Activated T-cell treated with anti-CD3 and anti-CD28 coated beads, Interleukin-2, amount 50 U/mL, for 72 hours (primary cell): Measurements from ENCODE around the gene SLC37A4. TPM values are rescaled to one million over a fixed set of nuclear protein-coding genes. Genes with fewer than 3 reads are reported as not detected.
"Not testable (repeated sequence)": the region's sequence is repeated elsewhere in the genome, so short reads cannot be mapped to it uniquely, and the experiment has no call there.

Experiments used
- ATAC-seq, 2 donors: fragments of 150-1000 bp; cut with Tn5 transposase; replicated peaks in 1 of 2; 2 replicates each; pipeline ENCODE4 v1.10.0; 2021; ENCODE audit warnings: moderate library complexity in 2 of 2, mild to moderate bottlenecking in 1 of 2
- DNase-seq, 2 donors: peaks; one replicate each; pipeline ENCODE4 v3.0.0; 2021 to 2022; ENCODE audit warnings: mixed read lengths in 1 of 2
- H3K27ac Mint-ChIP-seq: one replicate; pipeline ENCODE4 v1.8.0; 2022; ENCODE audit warnings: mild to moderate bottlenecking, moderate library complexity, mixed read lengths
- H3K27me3 Mint-ChIP-seq: one replicate; pipeline ENCODE4 v1.8.0; 2022; ENCODE audit warnings: low read depth, mixed read lengths
- H3K36me3 Mint-ChIP-seq, 2 donors: one replicate each; pipeline ENCODE4 v1.8.0; 2022; ENCODE audit warnings: mixed read lengths in 2 of 2, mild to moderate bottlenecking in 1 of 2; ENCODE audit not compliant: insufficient read depth in 2 of 2
- H3K4me1 Mint-ChIP-seq: one replicate; pipeline ENCODE4 v1.8.0; 2022; ENCODE audit warnings: low read depth, mixed read lengths
- H3K4me3 Mint-ChIP-seq, 2 donors: one replicate each; pipeline ENCODE4 v1.8.0; 2022; ENCODE audit warnings: mild to moderate bottlenecking in 2 of 2, mixed read lengths in 2 of 2, moderate library complexity in 2 of 2
- H3K9me3 Mint-ChIP-seq, 2 donors: one replicate each; pipeline ENCODE4 v1.8.0; 2022; ENCODE audit warnings: mixed read lengths in 2 of 2
- total RNA-seq, 2 donors: library from RNA; stranded (reverse); gene quantifications; one replicate each; pipeline ENCODE4 v1.2.3, GENCODE V29; 2022

The SLC37A4 gene
- total RNA-seq, 2 donors from 2014 or later: 35.8 to 41.4 TPM

DNA sequence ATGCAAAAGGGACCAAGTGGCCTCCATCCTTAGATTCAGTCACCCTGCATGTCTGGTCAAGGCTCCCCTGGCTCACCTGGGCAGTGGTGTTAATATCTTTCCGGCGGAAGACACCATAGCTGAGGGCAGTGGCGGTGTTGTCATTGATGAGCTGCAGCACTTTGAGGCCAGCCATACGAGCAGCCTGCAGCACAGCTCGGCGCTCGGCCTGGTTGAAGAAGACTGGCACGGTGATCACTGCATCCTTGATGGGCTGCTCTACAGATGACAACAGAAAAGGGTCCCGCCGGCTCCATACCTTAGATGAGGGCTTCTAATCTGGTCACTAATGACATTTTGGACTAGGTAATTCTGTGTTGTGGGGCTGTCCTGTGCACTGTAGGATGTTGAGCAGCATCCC is 23.7 kb upstream of the SLC37A4 start:
- H3K27me3 Mint-ChIP-seq: no peaks in the 10 kb centered on the region
- ATAC-seq (no peak), DNase-seq (no peak)
- H3K27ac Mint-ChIP-seq: no peak overlapping the region
- H3K4me1 Mint-ChIP-seq: peaks cover 67% of the 10 kb centered on the region
- peaks cover 16 to 39% of the 10 kb centered on the region in 2 donors for H3K36me3 Mint-ChIP-seq
- H3K9me3 Mint-ChIP-seq: no peaks in the 10 kb centered on the region
- H3K4me3 Mint-ChIP-seq: peak overlapping the region in 1 of 2 donors; percentile 55

DNA sequence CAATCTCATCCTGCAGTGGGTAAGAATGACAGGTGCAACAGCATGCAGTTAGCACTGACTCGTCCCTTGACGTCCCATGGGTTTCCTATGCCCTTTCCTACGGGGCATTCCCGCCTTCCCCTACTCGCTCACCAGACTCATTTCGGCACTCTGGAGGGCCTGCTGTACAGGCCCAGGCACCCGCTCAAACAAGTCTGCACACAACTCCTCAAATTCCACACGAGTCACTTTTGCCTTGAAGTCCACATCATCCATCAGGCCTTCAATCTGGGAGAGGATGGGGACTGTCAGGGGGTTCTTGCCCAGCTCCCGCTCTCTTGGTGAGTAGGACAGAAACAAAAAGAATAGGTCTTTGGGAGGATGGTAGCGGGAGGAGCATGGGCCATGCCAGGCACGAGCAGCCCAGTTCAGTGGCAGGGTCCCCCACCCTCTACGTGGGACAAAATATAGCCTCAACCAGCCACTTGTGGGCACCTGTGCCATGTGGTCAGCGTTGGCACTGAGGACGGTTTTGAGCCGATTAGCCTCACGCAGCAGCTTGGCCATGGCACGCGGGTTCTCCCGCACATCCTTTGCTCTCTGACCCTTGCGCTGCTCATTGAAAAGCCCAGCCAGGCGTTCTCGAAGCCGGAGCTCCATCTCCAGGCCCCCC is 21.6 kb upstream of the SLC37A4 start:
- Mint-ChIP-seq H3K27me3 (no peaks in the 10 kb centered on the region), H3K9me3 (no peaks in the 10 kb centered on the region), H3K27ac (peak overlapping the region; percentile 20), H3K4me1 (peaks cover 68% of the 10 kb centered on the region), H3K36me3 (peaks cover 18 to 47% of the 10 kb centered on the region in 2 donors), H3K4me3 (peak overlapping the region; percentile 23 to 33)
- ATAC-seq (no peak), DNase-seq (no peak)

DNA sequence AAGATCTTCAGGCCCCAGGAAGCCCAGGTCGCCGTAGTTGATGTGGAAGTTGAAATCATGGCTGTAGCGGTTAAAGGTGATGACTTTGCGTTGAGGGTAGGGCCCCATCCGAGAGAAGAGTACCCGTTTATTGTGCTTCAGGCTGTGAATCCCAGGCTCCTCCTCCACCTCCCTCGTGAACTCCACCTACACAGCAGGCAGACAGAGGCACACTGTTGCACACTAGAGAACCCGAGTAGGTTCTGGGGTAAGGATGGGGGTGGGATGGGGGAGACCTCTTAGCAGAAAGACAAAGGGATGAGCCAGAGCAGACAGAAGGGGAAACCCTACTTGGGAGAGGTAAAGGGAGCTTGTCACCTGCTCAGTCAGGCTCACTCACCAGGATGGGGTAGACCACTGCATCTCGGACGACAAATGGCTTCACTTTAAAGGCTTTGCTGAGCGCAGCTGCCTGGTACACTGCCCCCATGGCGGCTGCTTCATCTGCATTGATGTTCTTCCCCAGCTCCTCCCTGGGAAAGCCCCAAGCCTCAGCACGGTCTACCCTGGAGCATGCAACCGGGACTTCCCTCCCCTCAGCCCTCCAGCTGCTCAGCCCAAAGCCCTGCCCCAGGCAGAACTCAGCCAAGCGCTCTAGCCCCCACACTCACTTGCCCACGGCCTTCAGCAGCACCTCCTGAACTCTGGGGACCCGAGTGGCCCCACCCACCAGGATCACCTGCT is 20.9 kb upstream of the SLC37A4 start:
- peak; percentile 19 to 27 for DNase-seq
- H3K4me3 Mint-ChIP-seq: peak overlapping the region; percentile 23 to 33

DNA sequence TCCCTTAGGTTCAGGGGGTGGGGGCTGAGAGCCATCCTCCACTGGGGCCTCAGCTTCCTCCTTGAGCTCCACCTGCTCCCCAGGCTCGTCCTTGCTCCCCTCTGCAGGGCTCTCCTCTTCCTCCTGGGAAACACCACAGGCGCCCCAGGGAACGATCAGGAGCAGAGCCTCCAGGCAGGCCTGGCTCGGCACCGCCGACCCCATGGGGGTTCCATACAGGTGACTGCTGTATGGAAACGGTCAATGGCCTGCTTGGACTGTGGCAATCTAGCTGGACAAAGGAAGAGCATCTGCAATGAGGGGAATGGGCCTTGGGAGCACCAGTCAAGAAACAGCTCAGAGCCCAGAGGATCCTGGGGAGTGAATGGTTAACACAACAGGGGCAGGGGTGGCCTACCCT is 18.4 kb upstream of the SLC37A4 start:
- H3K36me3 Mint-ChIP-seq: peaks cover 14 to 57% of the 10 kb centered on the region in 2 donors
- H3K4me1 Mint-ChIP-seq: peaks cover 50% of the 10 kb centered on the region
- no peak overlapping the region for H3K27ac Mint-ChIP-seq
- ATAC-seq: no peak
- H3K27me3 Mint-ChIP-seq: no peaks in the 10 kb centered on the region
- no peak for DNase-seq
- H3K9me3 Mint-ChIP-seq: no peaks in the 10 kb centered on the region
- no peak overlapping the region for H3K4me3 Mint-ChIP-seq

More for the DNA sequence above, 20.9 kb upstream of the SLC37A4 start:
- ATAC-seq: peak; percentile 20 to 36
- Mint-ChIP-seq H3K27ac (no peak overlapping the region), H3K9me3 (no peaks in the 10 kb centered on the region), H3K4me1 (peaks cover 72% of the 10 kb centered on the region), H3K36me3 (peaks cover 20 to 52% of the 10 kb centered on the region in 2 donors), H3K27me3 (no peaks in the 10 kb centered on the region)

DNA sequence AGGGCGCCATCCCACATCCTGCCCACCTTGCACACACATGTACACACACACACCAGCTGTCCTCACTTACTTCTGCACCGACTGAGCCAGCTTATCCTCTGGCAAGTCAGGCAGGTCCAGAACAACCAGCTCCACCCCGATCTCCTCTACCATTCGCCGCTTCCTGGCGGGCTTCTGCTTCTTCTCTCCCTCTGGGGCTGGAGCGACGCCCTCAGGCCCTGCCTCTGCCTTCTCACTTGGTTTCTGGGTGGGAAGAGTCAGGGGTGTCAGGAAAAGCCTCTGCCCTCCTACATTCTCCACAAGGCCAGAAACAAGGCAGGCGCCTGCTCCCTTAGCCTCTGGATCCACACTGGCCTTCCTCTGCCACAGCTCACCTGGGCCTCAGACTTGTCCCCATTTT is 18.0 kb upstream of the SLC37A4 start:
- H3K27ac Mint-ChIP-seq: no peak overlapping the region
- no peaks in the 10 kb centered on the region for H3K27me3 Mint-ChIP-seq
- no peaks in the 10 kb centered on the region for H3K9me3 Mint-ChIP-seq
- H3K36me3 Mint-ChIP-seq: peaks cover 14 to 53% of the 10 kb centered on the region in 2 donors
- H3K4me1 Mint-ChIP-seq: peaks cover 48% of the 10 kb centered on the region
- no peak overlapping the region for H3K4me3 Mint-ChIP-seq
- ATAC-seq: no peak
- DNase-seq: no peak

DNA sequence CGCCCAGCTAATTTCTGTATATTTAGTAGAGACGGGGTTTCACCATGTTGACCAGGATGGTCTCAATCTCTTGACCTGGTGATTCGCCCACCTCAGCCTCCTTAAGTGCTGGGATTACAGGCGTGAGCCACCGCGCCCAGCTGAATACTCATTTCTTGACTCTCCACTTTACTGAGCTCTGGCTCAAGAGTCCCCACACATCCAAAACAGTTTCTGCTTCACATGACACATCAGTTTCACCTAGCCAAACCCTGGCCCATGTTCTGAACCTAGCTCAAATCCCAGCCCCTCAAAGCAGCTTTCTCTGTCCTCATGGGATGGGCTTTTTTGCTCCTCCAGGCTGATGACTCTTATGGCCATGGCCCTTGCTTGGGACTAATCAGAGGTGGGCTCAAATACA is 16.5 kb upstream of the SLC37A4 start:
- ATAC-seq: peak; percentile 54 to 60
- Mint-ChIP-seq H3K36me3 (peaks cover 5 to 41% of the 10 kb centered on the region in 2 donors), H3K27ac (peak overlapping the region; percentile 5), H3K4me3 (no peak overlapping the region), H3K9me3 (no peaks in the 10 kb centered on the region), H3K27me3 (no peaks in the 10 kb centered on the region), H3K4me1 (peaks cover 40% of the 10 kb centered on the region)
- peak in 1 of 2 donors; percentile 33 for DNase-seq

DNA sequence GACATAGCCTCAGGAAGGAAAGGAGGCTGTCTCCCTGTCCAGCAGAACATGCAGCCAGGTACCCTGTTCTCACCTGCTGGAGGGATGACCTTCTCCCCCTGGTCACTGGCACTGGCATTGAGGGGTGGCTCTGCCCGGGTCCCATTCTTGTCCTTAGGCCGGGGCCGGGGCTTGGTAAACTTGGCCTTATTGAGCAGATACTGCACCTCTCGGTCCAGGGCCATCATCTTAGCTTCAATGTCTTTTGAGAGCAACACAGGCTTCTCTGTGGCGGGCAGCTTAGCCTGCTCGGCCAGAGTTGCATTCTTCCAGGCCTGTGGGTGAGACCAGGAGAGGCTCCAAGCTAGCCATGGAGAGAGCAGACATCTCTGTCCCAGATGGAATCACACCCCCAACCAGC is 15.8 kb upstream of the SLC37A4 start:
- Mint-ChIP-seq H3K4me1 (peaks cover 40% of the 10 kb centered on the region), H3K9me3 (no peaks in the 10 kb centered on the region), H3K36me3 (peaks cover 5 to 38% of the 10 kb centered on the region in 2 donors), H3K4me3 (no peak overlapping the region), H3K27ac (no peak overlapping the region), H3K27me3 (no peaks in the 10 kb centered on the region)
- DNase-seq: no peak
- ATAC-seq: no peak

DNA sequence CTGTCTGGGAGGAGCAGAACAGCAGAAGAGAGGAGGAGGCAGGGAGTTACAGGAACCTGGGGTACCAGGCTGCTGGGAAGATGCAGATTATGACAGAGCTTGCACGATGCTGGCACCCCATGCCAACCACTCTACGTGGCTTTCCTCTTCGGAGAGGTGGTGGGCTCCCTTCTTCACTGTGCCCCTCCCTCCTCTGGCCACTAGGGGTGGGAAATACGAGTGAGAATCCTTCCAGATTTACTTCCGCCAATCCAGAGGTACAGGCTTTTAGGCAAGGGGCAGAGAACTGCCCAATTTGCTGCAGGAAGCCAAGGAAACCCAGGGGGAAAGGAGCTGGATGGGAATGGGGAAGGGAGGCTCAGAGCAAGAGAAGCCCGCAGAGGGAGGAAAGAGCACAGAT is 14.0 kb upstream of the SLC37A4 start:
- no peak for DNase-seq
- Mint-ChIP-seq H3K4me3 (no peak overlapping the region), H3K36me3 (peaks cover 5 to 30% of the 10 kb centered on the region in 2 donors), H3K27me3 (no peaks in the 10 kb centered on the region), H3K9me3 (no peaks in the 10 kb centered on the region), H3K27ac (no peak overlapping the region), H3K4me1 (peaks cover 32% of the 10 kb centered on the region)
- no peak for ATAC-seq

DNA sequence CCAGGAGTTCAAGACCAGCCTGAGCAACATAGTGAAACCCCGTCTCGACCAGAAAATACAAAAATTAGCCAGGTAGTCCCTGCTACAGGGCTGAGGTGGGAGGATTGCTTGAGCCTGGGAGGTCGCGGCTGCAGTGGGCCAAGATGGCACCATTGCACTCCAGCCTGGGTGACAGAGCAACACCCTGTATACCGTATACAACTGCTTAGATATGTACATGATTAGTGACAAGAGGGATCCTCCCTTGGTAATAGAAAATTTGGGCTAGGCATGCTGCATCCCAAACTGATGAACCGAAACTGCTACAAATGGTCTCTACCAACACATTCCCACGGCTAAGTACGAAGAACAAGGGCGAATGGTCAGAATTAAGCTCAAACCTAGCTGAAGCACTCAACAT is 12.2 kb upstream of the SLC37A4 start:
- Mint-ChIP-seq H3K27ac (no peak overlapping the region), H3K27me3 (no peaks in the 10 kb centered on the region)

DNA sequence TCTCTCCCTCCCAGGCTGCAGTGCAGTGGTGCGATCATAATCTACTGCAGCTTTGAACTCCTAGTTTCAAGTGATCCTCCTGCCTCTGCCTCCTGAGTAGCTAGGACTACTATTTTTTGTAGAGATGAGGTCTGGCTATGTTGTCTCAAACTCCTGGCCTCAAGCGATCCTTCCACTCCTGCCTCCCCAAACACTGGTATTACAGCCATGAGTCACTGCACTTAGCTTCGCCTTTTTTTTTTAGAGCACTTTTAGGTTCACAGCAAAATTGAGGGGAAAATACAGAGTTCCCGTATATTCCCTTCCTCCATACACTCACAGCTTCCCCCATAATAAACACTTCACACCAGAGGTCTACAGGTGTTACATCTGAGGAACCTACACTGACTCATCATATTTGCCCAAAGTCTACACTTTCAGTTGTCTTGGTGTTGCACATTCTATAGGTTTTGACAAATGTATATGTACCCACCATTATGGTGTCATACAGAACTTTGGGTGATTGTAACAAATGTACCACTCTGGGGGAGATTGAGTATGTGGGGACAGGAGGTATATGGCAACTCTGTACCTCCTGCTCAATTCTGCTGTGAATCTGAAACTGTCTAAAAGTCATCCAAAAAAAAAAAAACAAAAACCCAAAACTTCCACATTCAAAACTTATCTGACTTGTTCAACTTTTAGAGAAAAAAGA is 11.3 kb upstream of the SLC37A4 start:
- Mint-ChIP-seq H3K9me3 (no peaks in the 10 kb centered on the region), H3K27ac (no peak overlapping the region), H3K4me3 (peak overlapping the region in 1 of 2 donors; percentile 27), H3K36me3 (peaks cover 0 to 16% of the 10 kb centered on the region in 2 donors), H3K27me3 (no peaks in the 10 kb centered on the region), H3K4me1 (peaks cover 10% of the 10 kb centered on the region)
- DNase-seq (no peak), ATAC-seq (peak; percentile 62 to 65)

More for the DNA sequence above, 12.2 kb upstream of the SLC37A4 start:
- no peaks in the 10 kb centered on the region for H3K9me3 Mint-ChIP-seq
- ATAC-seq: no peak
- no peak for DNase-seq
- H3K4me1 Mint-ChIP-seq: peaks cover 19% of the 10 kb centered on the region
- peaks cover 4 to 21% of the 10 kb centered on the region in 2 donors for H3K36me3 Mint-ChIP-seq
- H3K4me3 Mint-ChIP-seq: no peak overlapping the region

DNA sequence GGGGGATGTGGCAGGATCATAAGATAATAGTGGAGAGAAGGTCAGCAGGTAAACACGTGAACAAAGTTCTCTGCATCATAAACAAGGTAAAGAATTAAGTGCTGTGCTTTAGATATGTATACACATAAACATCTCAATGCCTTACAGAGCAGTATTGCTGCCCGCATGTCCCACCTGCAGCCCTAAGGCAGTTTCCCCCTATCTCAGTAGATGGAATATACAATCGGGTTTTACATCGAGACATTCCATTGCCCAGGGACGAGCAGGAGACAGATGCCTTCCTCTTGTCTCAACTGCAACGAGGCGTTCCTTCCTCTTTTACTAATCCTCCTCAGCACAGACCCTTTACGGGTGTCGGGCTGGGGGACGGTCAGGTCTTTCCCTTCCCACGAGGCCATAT is 8.8 kb upstream of the SLC37A4 start:
- not testable (repeated sequence) for H3K27ac Mint-ChIP-seq, ATAC-seq, DNase-seq, H3K4me3 Mint-ChIP-seq, H3K4me1 Mint-ChIP-seq, H3K9me3 Mint-ChIP-seq, H3K36me3 Mint-ChIP-seq, H3K27me3 Mint-ChIP-seq

DNA sequence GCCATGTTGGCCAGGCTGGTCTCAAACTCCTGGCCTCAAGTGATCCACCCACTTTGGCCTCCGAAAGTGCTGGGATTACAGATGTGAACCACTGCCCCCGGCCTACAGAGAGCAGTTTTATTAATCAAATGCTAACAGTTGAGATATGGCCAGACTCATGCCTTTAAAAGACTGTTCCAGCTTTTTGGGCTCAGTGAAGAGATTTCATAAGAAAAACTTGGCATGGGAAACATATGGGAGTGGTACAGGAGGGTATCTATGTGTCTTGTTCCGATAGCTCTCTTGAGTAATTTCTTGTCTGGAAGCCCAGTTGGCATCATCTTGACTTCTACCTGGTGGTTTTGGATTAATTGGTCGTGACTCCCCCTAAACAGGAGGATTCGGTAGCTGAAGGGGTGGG is 8.2 kb upstream of the SLC37A4 start:
- Mint-ChIP-seq H3K36me3 (no peaks in the 10 kb centered on the region), H3K4me1 (peaks cover 10% of the 10 kb centered on the region), H3K27ac (no peak overlapping the region), H3K4me3 (no peak overlapping the region), H3K27me3 (no peaks in the 10 kb centered on the region), H3K9me3 (no peaks in the 10 kb centered on the region)
- ATAC-seq (no peak), DNase-seq (no peak)

DNA sequence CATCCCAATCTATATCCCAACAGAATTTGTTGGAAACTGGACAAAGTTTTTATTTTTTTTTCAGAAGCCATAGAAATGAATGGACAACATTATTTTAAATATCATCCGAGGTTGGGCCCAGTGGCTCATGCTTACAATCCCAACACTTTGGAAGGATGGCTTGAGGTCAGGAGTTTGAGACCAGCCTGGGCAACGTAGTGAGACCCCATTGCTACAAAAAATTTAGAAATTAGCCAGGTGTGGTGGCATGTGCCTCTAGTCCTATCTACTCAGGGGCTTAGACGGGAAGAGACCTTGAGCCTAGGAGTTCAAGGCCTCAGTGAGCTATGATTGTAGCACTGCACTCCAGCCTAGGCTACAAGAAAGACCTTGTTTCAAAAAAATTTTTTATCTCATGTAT is 4.1 kb upstream of the SLC37A4 start:
- Mint-ChIP-seq H3K27ac (no peak overlapping the region), H3K27me3 (no peaks in the 10 kb centered on the region), H3K4me1 (peaks cover 8% of the 10 kb centered on the region), H3K36me3 (no peaks in the 10 kb centered on the region), H3K9me3 (no peaks in the 10 kb centered on the region), H3K4me3 (no peak overlapping the region)
- ATAC-seq (no peak), DNase-seq (no peak)
